Measurements from ENCODE around the gene S100A6.

GRCh38 chr1:153578490-153578889, 42.7 kb upstream of the S100A6 start:
- TF ChIP-seq CTCF (IDR thresholded peaks at IDR 0.05) (no peak), POLR2A (IDR thresholded peaks at IDR 0.05) (no peak)
